ENCODE data around the gene GPX6. TPM values are rescaled to one million over a fixed set of nuclear protein-coding genes. Genes with fewer than 3 reads are reported as not detected.

The GPX6 gene
- total RNA-seq, 2 donors from 2014 or later: not detected

GRCh38 chr6:28501259-28501658, 14.3 kb downstream of the GPX6 start:
- H3K4me3 ChIP-seq (ENCODE audit: low read length): no peak overlapping the region
- 80 to 97% methylated on average over 1 to 6 of the region's 6 CpGs for WGBS, 2 experiments (ENCODE audit: insufficient coverage in 1 of 2, insufficient read length in 1 of 2)
- H3K36me3 ChIP-seq (ENCODE audit: control insufficient read depth, insufficient read depth, low read length): no peaks in the 10 kb centered on the region
- Mint-ChIP-seq H3K27me3 (ENCODE audit: insufficient read depth) (peaks cover 2% of the 10 kb centered on the region), H3K4me1 (peaks cover 12% of the 10 kb centered on the region), H3K4me3 (no peak overlapping the region), H3K9me3 (peaks cover 11% of the 10 kb centered on the region), H3K36me3 (ENCODE audit: low read depth) (no peaks in the 10 kb centered on the region), H3K27ac (no peak overlapping the region)
- H3K9ac ChIP-seq (ENCODE audit: extremely low read depth, low read length, poor library complexity, severe bottlenecking): no peak overlapping the region
- no peak for TF ChIP-seq CTCF (conservative IDR thresholded peaks at IDR 0.05)
- no peaks in the 10 kb centered on the region for H3K9me3 ChIP-seq (ENCODE audit: control insufficient read depth, low read length)
- no peak for DNase-seq
- no peak overlapping the region for H3K27ac ChIP-seq (ENCODE audit: low read depth, low read length)
- H3K27me3 ChIP-seq (ENCODE audit: control insufficient read depth, insufficient read depth, low read length, poor library complexity, severe bottlenecking): no peaks in the 10 kb centered on the region
- peaks cover 5% of the 10 kb centered on the region for H3K4me1 ChIP-seq (ENCODE audit: control insufficient read depth, insufficient read depth, low read length)

- Histone ChIP-seq H3K4me1 (ENCODE audit: control insufficient read depth, insufficient read depth, low read length) (peaks cover 5% of the 10 kb centered on the region), H3K27ac (ENCODE audit: low read depth, low read length) (no peak overlapping the region), H3K36me3 (ENCODE audit: control insufficient read depth, insufficient read depth, low read length) (no peaks in the 10 kb centered on the region), H3K4me3 (ENCODE audit: low read length) (no peak overlapping the region), H3K27me3 (ENCODE audit: control insufficient read depth, insufficient read depth, low read length, poor library complexity, severe bottlenecking) (no peaks in the 10 kb centered on the region), H3K9ac (ENCODE audit: extremely low read depth, low read length, poor library complexity, severe bottlenecking) (no peak overlapping the region), H3K9me3 (ENCODE audit: control insufficient read depth, low read length) (no peaks in the 10 kb centered on the region)
- 40 to 79% methylated on average over 2 to 3 of the region's 3 CpGs for WGBS, 2 experiments (ENCODE audit: insufficient coverage in 1 of 2, insufficient read length in 1 of 2)
- Mint-ChIP-seq H3K36me3 (ENCODE audit: low read depth) (no peaks in the 10 kb centered on the region), H3K9me3 (peaks cover 11% of the 10 kb centered on the region), H3K4me1 (peaks cover 9% of the 10 kb centered on the region), H3K27me3 (ENCODE audit: insufficient read depth) (peaks cover 2% of the 10 kb centered on the region), H3K4me3 (no peak overlapping the region), H3K27ac (no peak overlapping the region)
- peak; percentile 12 for DNase-seq
- TF ChIP-seq CTCF (conservative IDR thresholded peaks at IDR 0.05): no peak
These were observed 17.7 kb downstream of the GPX6 start for GRCh38 chr6:28497893-28498292.

GRCh38 chr6:28497306-28497705, 18.3 kb downstream of the GPX6 start:
- WGBS, 2 experiments (ENCODE audit: insufficient coverage in 1 of 2, insufficient read length in 1 of 2): 100% methylated on average over 1 of the region's 1 CpG; no CpG with 5 or more reads in 1 of the 2 experiments
- Mint-ChIP-seq H3K4me1 (peaks cover 10% of the 10 kb centered on the region), H3K27ac (no peak overlapping the region), H3K36me3 (ENCODE audit: low read depth) (no peaks in the 10 kb centered on the region), H3K4me3 (no peak overlapping the region), H3K27me3 (ENCODE audit: insufficient read depth) (peaks cover 2% of the 10 kb centered on the region), H3K9me3 (peaks cover 6% of the 10 kb centered on the region)
- Histone ChIP-seq H3K4me1 (ENCODE audit: control insufficient read depth, insufficient read depth, low read length) (peaks cover 5% of the 10 kb centered on the region), H3K9ac (ENCODE audit: extremely low read depth, low read length, poor library complexity, severe bottlenecking) (no peak overlapping the region), H3K36me3 (ENCODE audit: control insufficient read depth, insufficient read depth, low read length) (no peaks in the 10 kb centered on the region), H3K27me3 (ENCODE audit: control insufficient read depth, insufficient read depth, low read length, poor library complexity, severe bottlenecking) (no peaks in the 10 kb centered on the region), H3K9me3 (ENCODE audit: control insufficient read depth, low read length) (no peaks in the 10 kb centered on the region), H3K27ac (ENCODE audit: low read depth, low read length) (no peak overlapping the region), H3K4me3 (ENCODE audit: low read length) (no peak overlapping the region)
- no peak for DNase-seq
- TF ChIP-seq CTCF (conservative IDR thresholded peaks at IDR 0.05): no peak

Data from endodermal cell (in vitro differentiated cells).